H1 (cell line): ENCODE results near the gene GRID1. TPM values are rescaled to one million over a fixed set of nuclear protein-coding genes. Genes with fewer than 3 reads are reported as not detected.

Experiments used
- CTCF ChIA-PET: fragments of 300-600 bp; sonication (Branson Sonifier 250); formaldehyde crosslinking; loops from one replicate; lab custom pipeline; 2021; ENCODE audit not compliant: partially characterized antibody; lab: Charles Lee
- POLR2A ChIA-PET: fragments of 300-600 bp; sonication (Branson Sonifier 250); formaldehyde crosslinking; loops from one replicate; lab custom pipeline; 2021; ENCODE audit warnings: inconsistent platforms; ENCODE audit not compliant: partially characterized antibody; lab: Charles Lee
- DNase-seq, 2 experiments: peaks; one replicate each; pipeline versions ENCODE4 v3.0.0 to v3.0.0-alpha.2; 2010 to 2022; ENCODE audit warnings: low spot score in 2 of 2, low read depth in 1 of 2, mixed read lengths in 1 of 2
- FAIRE-seq: peaks from 2 replicates; lab custom pipeline; 2011; peaks lifted over from hg19 to GRCh38; lab: Jason Lieb, UNC
- H2AFZ ChIP-seq: 2 replicates; pipeline ENCODE4 v1.8.1; 2012; ENCODE audit warnings: low read length, inconsistent platforms
- H2AK5ac ChIP-seq: 2 replicates; pipeline ENCODE4 v1.6.1; 2013; ENCODE audit warnings: low read depth, low read length
- H2BK120ac ChIP-seq: replicated peaks from 2 replicates; pipeline ENCODE3; 2013; ENCODE audit warnings: low read depth, low read length, inconsistent platforms
- H2BK12ac ChIP-seq: 2 replicates; pipeline ENCODE4 v1.6.1; 2013; ENCODE audit warnings: low read depth, low read length
- H2BK15ac ChIP-seq: 2 replicates; pipeline ENCODE4 v1.6.1; 2013; ENCODE audit warnings: low read length
- H2BK20ac ChIP-seq: 2 replicates; pipeline ENCODE4 v1.6.1; 2013; ENCODE audit warnings: low read length
- H2BK5ac ChIP-seq: 2 replicates; pipeline ENCODE4 v1.6.1; 2013; ENCODE audit warnings: low read depth, low read length
- H3K14ac ChIP-seq: 2 replicates; pipeline ENCODE4 v1.6.1; 2013; ENCODE audit warnings: inconsistent platforms; ENCODE audit not compliant: insufficient read length
- H3K18ac ChIP-seq: 2 replicates; pipeline ENCODE4 v1.6.1; 2013; ENCODE audit warnings: low read length; ENCODE audit errors: extremely low read depth
- H3K23ac ChIP-seq: 2 replicates; pipeline ENCODE4 v1.6.1; 2013; ENCODE audit warnings: inconsistent platforms; ENCODE audit not compliant: insufficient read length
- H3K23me2 ChIP-seq: 2 replicates; pipeline ENCODE4 v1.6.1; 2013; ENCODE audit warnings: low read depth, low read length
- H3K27ac ChIP-seq: 2 replicates; pipeline ENCODE4 v1.6.1; 2011; ENCODE audit warnings: low read depth, low read length, inconsistent platforms
- H3K27me3 ChIP-seq, 4 experiments: replicated peaks in 1 of 4; 1 replicate in 1 of 4; 2 replicates in 3 of 4; pipeline versions ENCODE4 v1.6.1 to v1.8.1; 2011 to 2013; ENCODE audit warnings: low read length in 3 of 4, mild to moderate bottlenecking in 3 of 4, inconsistent platforms in 2 of 4, mixed read lengths in 2 of 4, moderate library complexity in 1 of 4; ENCODE audit not compliant: control insufficient read depth in 3 of 4, insufficient read depth in 3 of 4; ENCODE audit errors: extremely low read depth in 1 of 4
- H3K36me3 ChIP-seq, 4 experiments: 2 replicates each; pipeline versions ENCODE4 v1.6.1 to v1.8.1; 2011 to 2013; ENCODE audit warnings: mild to moderate bottlenecking in 4 of 4, low read length in 3 of 4, moderate library complexity in 2 of 4, control low read depth in 1 of 4, inconsistent platforms in 1 of 4; ENCODE audit not compliant: insufficient read depth in 4 of 4, control insufficient read depth in 2 of 4
- H3K4ac ChIP-seq: replicated peaks from 2 replicates; pipeline ENCODE3; 2013; ENCODE audit warnings: low read length, low read depth, mixed read lengths, inconsistent platforms; ENCODE audit not compliant: insufficient read length
- H3K4me1 ChIP-seq, 4 experiments: replicated peaks in 1 of 4; 1 replicate in 1 of 4; 2 replicates in 3 of 4; pipeline versions ENCODE4 v1.6.1 to v1.8.1; 2011 to 2013; ENCODE audit warnings: low read length in 3 of 4, inconsistent platforms in 2 of 4, mixed read lengths in 1 of 4; ENCODE audit not compliant: insufficient read depth in 4 of 4, control insufficient read depth in 3 of 4
- H3K4me2 ChIP-seq, 2 experiments: 2 replicates each; pipeline versions ENCODE4 v1.6.1 to v1.8.1; 2011 to 2013; ENCODE audit warnings: low read depth in 2 of 2, low read length in 2 of 2, control low read depth in 1 of 2, inconsistent platforms in 1 of 2, mild to moderate bottlenecking in 1 of 2; ENCODE audit not compliant: insufficient read depth in 1 of 2
- H3K4me3 ChIP-seq, 4 experiments: fragments of 200-600, 300-600 bp in 1 of 4; sonication (generic), shearing (Covaris generic), sonication (Bioruptor Twin) in 1 of 4; 2 replicates each; pipeline versions ENCODE4 v1.5.1 to v1.8.1; 2011 to 2016; ENCODE audit warnings: low read length in 4 of 4, low read depth in 3 of 4, control low read depth in 2 of 4, inconsistent platforms in 2 of 4, mild to moderate bottlenecking in 2 of 4, mixed read lengths in 1 of 4, moderate library complexity in 1 of 4; ENCODE audit not compliant: insufficient read depth in 2 of 4; ENCODE audit errors: extremely low read depth in 1 of 4
- H3K56ac ChIP-seq: replicated peaks from 2 replicates; pipeline ENCODE3; 2013; ENCODE audit warnings: low read depth, mild to moderate bottlenecking, mixed read lengths, low read length, inconsistent platforms; ENCODE audit not compliant: insufficient read length
- H3K79me1 ChIP-seq: 2 replicates; pipeline ENCODE4 v1.6.1; 2013; ENCODE audit warnings: low read depth, low read length, control low read depth
- H3K79me2 ChIP-seq, 2 experiments: 2 replicates each; pipeline versions ENCODE4 v1.6.1 to v1.8.1; 2012 to 2013; ENCODE audit warnings: low read length in 2 of 2, mild to moderate bottlenecking in 2 of 2, inconsistent platforms in 1 of 2; ENCODE audit not compliant: insufficient read depth in 2 of 2, control insufficient read depth in 1 of 2
- H3K9ac ChIP-seq, 4 experiments: replicated peaks in 1 of 4; 1 replicate in 1 of 4; 2 replicates in 3 of 4; pipeline versions ENCODE4 v1.6.1 to v1.8.1; 2011 to 2013; ENCODE audit warnings: low read depth in 3 of 4, low read length in 3 of 4, control low read depth in 2 of 4, mild to moderate bottlenecking in 2 of 4, moderate library complexity in 2 of 4, inconsistent platforms in 1 of 4; ENCODE audit errors: extremely low read depth in 1 of 4
- H3K9me3 ChIP-seq, 2 experiments: 2 replicates each; pipeline versions ENCODE4 v1.6.1 to v1.8.1; 2012 to 2013; ENCODE audit warnings: mild to moderate bottlenecking in 2 of 2, moderate library complexity in 2 of 2, control low read depth in 1 of 2, inconsistent platforms in 1 of 2, low read depth in 1 of 2, low read length in 1 of 2, mixed read lengths in 1 of 2; ENCODE audit not compliant: insufficient read depth in 2 of 2
- H4K20me1 ChIP-seq, 2 experiments: replicated peaks in 1 of 2; 2 replicates each; pipeline versions ENCODE3 to v1.8.1; 2011 to 2013; ENCODE audit warnings: inconsistent platforms in 2 of 2, low read length in 2 of 2, mild to moderate bottlenecking in 1 of 2; ENCODE audit not compliant: insufficient read depth in 2 of 2, control insufficient read depth in 1 of 2
- H4K5ac ChIP-seq: 2 replicates; pipeline ENCODE4 v1.6.1; 2013; ENCODE audit warnings: low read length, low read depth, mixed read lengths, inconsistent platforms; ENCODE audit not compliant: insufficient read length
- H4K8ac ChIP-seq: 2 replicates; pipeline ENCODE4 v1.8.0; 2013; ENCODE audit warnings: mild to moderate bottlenecking, moderate library complexity, low read length, inconsistent platforms; ENCODE audit not compliant: insufficient read depth; ENCODE audit errors: extremely low read depth
- H4K91ac ChIP-seq: replicated peaks from 2 replicates; pipeline ENCODE3; 2013; ENCODE audit warnings: low read length, mixed read lengths, inconsistent platforms; ENCODE audit not compliant: insufficient read length
- FOSL1 ChIP-seq: IDR thresholded peaks from 2 replicates; pipeline ENCODE4 v1.6.1; 2011; ENCODE audit warnings: mild to moderate bottlenecking, low read depth, low read length, moderate library complexity; ENCODE audit not compliant: insufficient read depth
- GTF2F1 ChIP-seq: IDR thresholded peaks from 2 replicates; pipeline ENCODE4 v1.6.1; 2012; ENCODE audit warnings: low read depth, low read length, improper control_type of control experiment, borderline replicate concordance
- HDAC2 ChIP-seq, 2 experiments: fragments of 300-600 bp in 1 of 2; sonication (generic) in 1 of 2; IDR thresholded peaks; 2 replicates each; pipeline ENCODE4 v1.6.1; 2011 to 2012; ENCODE audit warnings: low read depth in 2 of 2, low read length in 2 of 2, mild to moderate bottlenecking in 2 of 2, moderate library complexity in 2 of 2, borderline replicate concordance in 1 of 2, inconsistent platforms in 1 of 2
- JUND ChIP-seq: IDR thresholded peaks from 2 replicates; pipeline ENCODE4 v1.6.1; 2011; ENCODE audit warnings: mild to moderate bottlenecking, improper control_type of control experiment, low read length
- POLR2A ChIP-seq, 2 experiments: IDR thresholded peaks; 1 replicate in 1 of 2; 2 replicates in 1 of 2; pipeline ENCODE4 v1.6.1; 2011; ENCODE audit warnings: low read depth in 2 of 2, low read length in 2 of 2, mild to moderate bottlenecking in 2 of 2; ENCODE audit errors: control extremely low read depth in 1 of 2
- SIRT6 ChIP-seq: IDR thresholded peaks from one replicate; pipeline ENCODE4 v1.7.1; 2012; ENCODE audit warnings: low read length, inconsistent platforms
- SP1 ChIP-seq: IDR thresholded peaks from 2 replicates; pipeline ENCODE4 v1.6.1; 2011; ENCODE audit warnings: low read depth, low read length
- SP4 ChIP-seq: IDR thresholded peaks from 2 replicates; pipeline ENCODE4 v1.6.1; 2012; ENCODE audit warnings: low read length, inconsistent platforms
- WGBS, 2 experiments: shearing (Covaris generic) in 1 of 2; methylation state at CpG; one replicate each; pipeline versions ENCODE4 v1.1.6 to v1.1.7; 2013 to 2015; ENCODE audit warnings: low lambda C conversion rate in 2 of 2, mixed read lengths in 2 of 2, inconsistent platforms in 1 of 2, low coverage in 1 of 2, missing lambda C conversion rate in 1 of 2; ENCODE audit not compliant: insufficient replicate concordance in 2 of 2, insufficient coverage in 1 of 2, insufficient read length in 1 of 2; ENCODE audit errors: extremely low coverage in 1 of 2, missing lambda C conversion rate in 1 of 2; 5-methylcytosine and 5-hydroxymethylcytosine counted together
- polyA plus RNA-seq, 7 experiments: library from polyadenylated mRNA; depleted of rRNA in 3 of 7; stranded (reverse) in 5 of 7; unstranded in 2 of 7; fragments of >200 nt in 5 of 7; fragments of 200-250 nt in 2 of 7; gene quantifications; 1 replicate in 5 of 7; 2 replicates in 1 of 7; 4 replicates in 1 of 7; pipeline versions ENCODE4 v1.2.1 to v1.2.3, GENCODE V29; 2011 to 2013; ENCODE audit warnings: missing spikeins in 2 of 7, mixed read lengths in 2 of 7
- total RNA-seq: library from RNA; stranded (reverse); fragmentation: NEBNext Ultra II Directional; extraction: Animal tissue kit (Norgen Biotek cat#: 25700); gene quantifications from 2 replicates; pipeline ENCODE4 v1.2.1, GENCODE V29; 2021

GRID1 gene
- total and polyA plus RNA-seq, 2 of the 8 experiments (the other 6 are each of a cell fraction or from before 2014, with no cell fraction given), result 0.22 to 0.30 TPM

- FAIRE-seq (no peak), DNase-seq (no peak)
- H3K27me3 ChIP-seq, result no peaks in the 10 kb centered on the region
- no peak overlapping the region for H2BK20ac ChIP-seq
- H2AFZ ChIP-seq, result no peak overlapping the region
- H3K4me2 ChIP-seq, result no peak overlapping the region
- H3K23ac ChIP-seq, result no peak overlapping the region
- H3K36me3 ChIP-seq, result peaks cover 0 to 2% (median 0%) of the 10 kb centered on the region in 4 experiments; a peak in 1 of 8 replicates
- no peaks in the 10 kb centered on the region for H4K20me1 ChIP-seq
- no peak overlapping the region for H2BK5ac ChIP-seq
- no peak overlapping the region for H3K4ac ChIP-seq
- no peaks in the 10 kb centered on the region for H3K4me1 ChIP-seq
- no peak overlapping the region for H3K4me3 ChIP-seq
- H4K8ac ChIP-seq, result no peak overlapping the region
- no peak overlapping the region for H4K5ac ChIP-seq
- WGBS, 2 experiments, result 83% methylated on average over 1 of the region's 1 CpG; no CpG with 5 or more reads in 1 of the 2 experiments
- no peak overlapping the region for H3K18ac ChIP-seq
- no peak overlapping the region for H3K27ac ChIP-seq
- H3K23me2 ChIP-seq, result peaks cover 3% of the 10 kb centered on the region; the same call in 1 of the 2 replicates
- no peak overlapping the region for H2BK15ac ChIP-seq
- H2BK120ac ChIP-seq, result no peak overlapping the region
- no peak overlapping the region for H2BK12ac ChIP-seq
- no peak overlapping the region for H3K14ac ChIP-seq
- H4K91ac ChIP-seq, result no peak overlapping the region
- H3K79me2 ChIP-seq, result no peaks in the 10 kb centered on the region
- ChIA-PET CTCF (interaction anchor here (0.9 to 1.5 kb wide), 6 partner anchors 9 to 105 kb away, joined by 3 to 4 read pairs (median 4); no protein-coding TSS in a partner anchor), POLR2A (no interaction called here)
- H3K79me1 ChIP-seq, result no peaks in the 10 kb centered on the region
- H3K9me3 ChIP-seq, result peaks cover 18 to 34% of the 10 kb centered on the region in 2 experiments
- H3K56ac ChIP-seq, result no peak overlapping the region
- no peak overlapping the region for H2AK5ac ChIP-seq
- no peak overlapping the region for H3K9ac ChIP-seq
- TF ChIP-seq SIRT6 (no peak), SP1 (no peak), HDAC2 (IDR thresholded peaks at IDR 0.05; ENCODE audit: borderline replicate concordance in 1 of 2, low read depth in 2 of 2, low read length in 2 of 2) (no peak), JUND (no peak), SP4 (no peak), POLR2A (IDR thresholded peaks at IDR 0.05; ENCODE audit: control extremely low read depth in 1 of 2, low read depth in 2 of 2, low read length in 2 of 2) (no peak), GTF2F1 (no peak), FOSL1 (no peak)
These were observed 333.0 kb downstream of the GRID1 start for GRCh38 chr10:86033581-86033980.
